ENCODE results near the gene RAB7A. TPM values are rescaled to one million over a fixed set of nuclear protein-coding genes. Genes with fewer than 3 reads are reported as not detected.
A peak's percentile ranks its signal among the peaks of the same experiment; 100 is the strongest.

Gene RAB7A
- total and polyA plus RNA-seq, 7 donors = 206 to 410 (median 316) TPM

GRCh38 chr3:128761392-128761791 is 35.4 kb downstream of the RAB7A start:
- intact Hi-C loops (cut with DNase I) = no loop called here
- DNase-seq (no peak), ATAC-seq (peak; percentile 59 to 87 (median 80))
- H3K27me3 ChIP-seq (ENCODE audit: insufficient read depth in 3 of 3, low read length in 2 of 3) = no peaks in the 10 kb centered on the region
- H3K27ac ChIP-seq = peak overlapping the region; percentile 79
- peaks cover 0 to 9% of the 10 kb centered on the region in 2 donors for H3K36me3 ChIP-seq (ENCODE audit: insufficient read depth in 1 of 2, low read depth in 1 of 2)
- H3K9me3 ChIP-seq = no peaks in the 10 kb centered on the region
- no peak for TF ChIP-seq CTCF (IDR thresholded peaks at IDR 0.05)
- H3K4me1 ChIP-seq = peaks cover 52% of the 10 kb centered on the region
- H3K4me3 ChIP-seq = no peak overlapping the region

DNA sequence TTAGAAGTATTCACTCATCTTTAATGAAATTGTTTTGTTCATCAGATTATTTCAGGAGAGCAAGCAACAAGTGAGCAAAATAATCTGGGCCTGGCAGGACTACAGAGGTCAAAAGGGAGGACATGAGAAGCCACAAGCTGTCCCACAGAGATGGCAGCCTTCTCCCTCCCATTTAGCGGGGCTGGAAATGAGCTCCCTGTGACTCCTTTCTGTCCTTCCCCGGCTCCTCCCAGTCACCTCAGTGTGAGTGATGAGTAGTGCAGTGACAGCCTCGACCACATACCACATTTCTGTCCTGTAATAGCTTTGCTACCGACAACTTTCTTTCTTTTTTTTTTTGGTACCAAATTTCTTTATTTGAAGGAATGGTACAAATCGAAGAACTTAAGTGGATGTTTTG is 38.0 kb downstream of the RAB7A start:
- ATAC-seq (peak; percentile 79 to 88 (median 82)), DNase-seq (peak; percentile 34 to 71)
- peaks cover 0 to 9% of the 10 kb centered on the region in 2 donors for H3K36me3 ChIP-seq (ENCODE audit: insufficient read depth in 1 of 2, low read depth in 1 of 2)
- no peaks in the 10 kb centered on the region for H3K27me3 ChIP-seq (ENCODE audit: insufficient read depth in 3 of 3, low read length in 2 of 3)
- H3K4me3 ChIP-seq = no peak overlapping the region
- H3K4me1 ChIP-seq = peaks cover 69% of the 10 kb centered on the region
- H3K27ac ChIP-seq = peak overlapping the region; percentile 79
- TF ChIP-seq CTCF (IDR thresholded peaks at IDR 0.05) = no peak
- intact Hi-C loops (cut with DNase I) = no loop called here
- 32 to 53% (median 41%) methylated on average over 5 of the region's 5 CpGs for WGBS, 3 donors
- no peaks in the 10 kb centered on the region for H3K9me3 ChIP-seq

- intact Hi-C loops (cut with DNase I) = loop anchor here in 1 of 2 donors (5.0 kb wide), 1 partner anchor 33 kb away; no protein-coding TSS in a partner anchor
- no peak for TF ChIP-seq CTCF (IDR thresholded peaks at IDR 0.05)
- Histone ChIP-seq H3K36me3 (ENCODE audit: insufficient read depth in 1 of 2, low read depth in 1 of 2) (peaks cover 0 to 9% of the 10 kb centered on the region in 2 donors), H3K27ac (peak overlapping the region; percentile 79), H3K9me3 (no peaks in the 10 kb centered on the region), H3K4me3 (no peak overlapping the region), H3K4me1 (peaks cover 69% of the 10 kb centered on the region), H3K27me3 (ENCODE audit: insufficient read depth in 3 of 3, low read length in 2 of 3) (no peaks in the 10 kb centered on the region)
- ATAC-seq (no peak), DNase-seq (no peak)
- WGBS, 3 donors = 94 to 97% (median 96%) methylated on average over 26 to 30 of the region's 30 CpGs
These were observed 38.9 kb downstream of the RAB7A start for GRCh38 chr3:128764863-128765262.

- 57 to 71% (median 63%) methylated on average over 6 of the region's 6 CpGs for WGBS, 3 donors
- H3K4me1 ChIP-seq = peaks cover 67% of the 10 kb centered on the region
- no peaks in the 10 kb centered on the region for H3K9me3 ChIP-seq
- intact Hi-C loops (cut with DNase I) = loop anchor here in 1 of 2 donors (5.0 kb wide), 1 partner anchor 35 kb away; no protein-coding TSS in a partner anchor
- H3K4me3 ChIP-seq = no peak overlapping the region
- peaks cover 0 to 9% of the 10 kb centered on the region in 2 donors for H3K36me3 ChIP-seq (ENCODE audit: insufficient read depth in 1 of 2, low read depth in 1 of 2)
- ATAC-seq = no peak
- H3K27me3 ChIP-seq (ENCODE audit: insufficient read depth in 3 of 3, low read length in 2 of 3) = no peaks in the 10 kb centered on the region
- peak overlapping the region; percentile 79 for H3K27ac ChIP-seq
- DNase-seq = no peak
- no peak for TF ChIP-seq CTCF (IDR thresholded peaks at IDR 0.05)
These were observed 41.2 kb downstream of the RAB7A start for GRCh38 chr3:128767094-128767750.

All from psoas muscle (tissue), 8 donors.